HCT116 (cell line): ENCODE results near the gene C1orf167. TPM values are rescaled to one million over a fixed set of nuclear protein-coding genes. Genes with fewer than 3 reads are reported as not detected.

Source experiments
- ATAC-seq: fragments of 200-7000 bp; cut with Tn5 transposase; 2 replicates; pipeline ENCODE4 v1.9.1; 2020; ENCODE audit warnings: mild to moderate bottlenecking, moderate library complexity
- BruUV-seq: library from RNA; stranded (reverse); fragments of 400-500 nt; replicated peaks from 2 replicates; lab custom pipeline; 2021; lab: Mats Ljungman, UMichigan
- CTCF ChIA-PET: fragments of 300-600 bp; sonication (Branson Sonifier 250); formaldehyde crosslinking; loops from one replicate; lab custom pipeline; 2021; ENCODE audit warnings: antibody characterized with exemption; lab: Charles Lee
- POLR2A ChIA-PET: fragments of 300-600, 350-600 bp; sonication (Branson Sonifier 250); formaldehyde crosslinking; loops from one replicate; lab custom pipeline; 2021; ENCODE audit warnings: antibody characterized with exemption; lab: Charles Lee
- RAD21 ChIA-PET, 2 experiments: fragments of 300-600 bp; sonication (Branson Sonifier 250); formaldehyde crosslinking; loops; one replicate each; lab custom pipeline; 2023; ENCODE audit warnings: low total read pairs in 2 of 2; ENCODE audit not compliant: uncharacterized antibody in 2 of 2, unreplicated experiment in 2 of 2, low non-redundant PET in 1 of 2; lab: Charles Lee
- DNase-seq: peaks from one replicate; pipeline ENCODE4 v3.0.0-alpha.2; 2010; ENCODE audit warnings: low read depth, low spot score
- H2AFZ ChIP-seq: fragments of 200-600 bp; shearing (Covaris generic), sonication (generic); 2 replicates; pipeline ENCODE4 v1.6.1; 2017; ENCODE audit warnings: low read depth, mixed run types, mixed read lengths, antibody characterized with exemption, low read length; ENCODE audit not compliant: poor library complexity, severe bottlenecking
- H3K27ac ChIP-seq: 2 replicates; pipeline ENCODE4 v1.5.1; 2012; ENCODE audit warnings: low read depth, low read length
- H3K27me3 ChIP-seq: fragments of 200-600 bp; sonication (generic); 2 replicates; pipeline ENCODE4 v1.6.1; 2016; ENCODE audit warnings: mixed run types, low read length, mixed read lengths; ENCODE audit not compliant: insufficient read depth
- H3K36me3 ChIP-seq, 2 experiments: fragments of 200-500 bp in 1 of 2; fragments of 200-600 bp in 1 of 2; sonication (Bioruptor generic) in 1 of 2; sonication (generic) in 1 of 2; 2 replicates each; pipeline versions ENCODE4 v1.5.1 to v1.6.1; 2014 to 2016; ENCODE audit warnings: low read length in 2 of 2, inconsistent platforms in 1 of 2, mixed read lengths in 1 of 2, mixed run types in 1 of 2; ENCODE audit not compliant: insufficient read depth in 2 of 2, control insufficient read depth in 1 of 2
- H3K4me1 ChIP-seq, 2 experiments: fragments of 200-600 bp in 1 of 2; sonication (generic) in 1 of 2; 2 replicates each; pipeline versions ENCODE4 v1.5.1 to v1.6.1; 2012 to 2017; ENCODE audit warnings: low read length in 2 of 2, inconsistent platforms in 1 of 2, mild to moderate bottlenecking in 1 of 2, mixed read lengths in 1 of 2, mixed run types in 1 of 2, moderate library complexity in 1 of 2; ENCODE audit not compliant: insufficient read depth in 2 of 2, control insufficient read depth in 1 of 2
- H3K4me2 ChIP-seq: fragments of 200-600 bp; sonication (generic); 2 replicates; pipeline ENCODE4 v1.6.1; 2017; ENCODE audit warnings: mixed run types, low read length, mixed read lengths
- H3K4me3 ChIP-seq, 2 experiments: fragments of 200-600 bp in 1 of 2; sonication (generic) in 1 of 2; replicated peaks in 1 of 2; 2 replicates each; pipeline ENCODE4 v1.5.1; 2011 to 2016; ENCODE audit warnings: low read length in 2 of 2, control low read depth in 1 of 2, low read depth in 1 of 2, mild to moderate bottlenecking in 1 of 2, mixed read lengths in 1 of 2, mixed run types in 1 of 2
- H3K79me2 ChIP-seq: fragments of 200-600 bp; sonication (generic); 2 replicates; pipeline ENCODE4 v1.6.1; 2017; ENCODE audit warnings: mild to moderate bottlenecking, mixed run types, low read length, moderate library complexity, mixed read lengths; ENCODE audit not compliant: insufficient read depth
- H3K9ac ChIP-seq: fragments of 200-600 bp; sonication (generic); 2 replicates; pipeline ENCODE4 v1.6.1; 2016; ENCODE audit warnings: low read length, mixed read lengths
- H3K9me2 ChIP-seq: fragments of 200-600 bp; sonication (generic), shearing (Covaris generic); 2 replicates; pipeline ENCODE4 v1.6.1; 2017; ENCODE audit warnings: mixed run types, mild to moderate bottlenecking, moderate library complexity; ENCODE audit not compliant: insufficient read depth
- H3K9me3 ChIP-seq, 2 experiments: fragments of 200-500 bp in 1 of 2; fragments of 200-600 bp in 1 of 2; sonication (Bioruptor generic) in 1 of 2; sonication (generic) in 1 of 2; 2 replicates each; pipeline ENCODE4 v1.6.1; 2014 to 2017; ENCODE audit warnings: low read length in 2 of 2, mixed read lengths in 2 of 2, inconsistent platforms in 1 of 2, low read depth in 1 of 2, mild to moderate bottlenecking in 1 of 2, mixed run types in 1 of 2, moderate library complexity in 1 of 2; ENCODE audit not compliant: control insufficient read depth in 1 of 2, insufficient read depth in 1 of 2
- H4K20me1 ChIP-seq: fragments of 200-600 bp; sonication (generic), shearing (Covaris generic); 2 replicates; pipeline ENCODE4 v1.6.1; 2017; ENCODE audit warnings: mixed run types, mild to moderate bottlenecking, moderate library complexity; ENCODE audit not compliant: insufficient read depth
- FOSL1 ChIP-seq: IDR thresholded peaks from 2 replicates; pipeline ENCODE4 v1.6.1; 2012; ENCODE audit warnings: low read depth
- POLR2AphosphoS5 ChIP-seq: IDR thresholded peaks from 2 replicates; pipeline ENCODE4 v1.6.1; 2011; ENCODE audit warnings: mild to moderate bottlenecking, low read depth, low read length, moderate library complexity
- RAD21 ChIP-seq: IDR thresholded peaks from 2 replicates; pipeline ENCODE4 v1.6.1; 2012; ENCODE audit warnings: low read depth, mild to moderate bottlenecking
- SP1 ChIP-seq: IDR thresholded peaks from 2 replicates; pipeline ENCODE4 v1.6.1; 2012; ENCODE audit warnings: low read depth
- intact Hi-C: fragments of 100-400 bp; cut with micrococcal nuclease; formaldehyde crosslinking; loops from 2 replicates; pipeline ENCODE4 v1.10.0; 2022
- total RNA-seq: library from RNA; stranded (reverse); gene quantifications from one replicate; pipeline ENCODE4 v1.2.1, GENCODE V29; 2021; ENCODE audit not compliant: unreplicated experiment

Gene C1orf167
- total RNA-seq, 1 experiment from 2014 or later = 0.12 TPM

- TSS peak; percentile 69 for BruUV-seq
- DNase-seq = peak; percentile 72
- H3K9me2 ChIP-seq = no peaks in the 10 kb centered on the region
- no peak overlapping the region for H2AFZ ChIP-seq
- H4K20me1 ChIP-seq = no peaks in the 10 kb centered on the region
- peak; percentile 86 for ATAC-seq
- ChIA-PET RAD21 (no interaction called here), POLR2A (interaction anchor here (1.1 to 1.2 kb wide), 2 partner anchors 15 to 117 kb away, joined by 5 to 6 read pairs; partner anchors contain the start of genes CLCN6 and MTHFR), CTCF (no interaction called here)
- H3K9ac ChIP-seq = peak overlapping the region; percentile 50; the same call in 1 of the 2 replicates
- H3K4me3 ChIP-seq = peak overlapping the region in 1 of 2 experiments; percentile 3; a peak in 1 of 4 replicates
- peaks cover 34 to 71% of the 10 kb centered on the region in 2 experiments for H3K4me1 ChIP-seq
- H3K9me3 ChIP-seq = no peaks in the 10 kb centered on the region
- intact Hi-C loops = no loop called here
- no peaks in the 10 kb centered on the region for H3K27me3 ChIP-seq
- no peaks in the 10 kb centered on the region for H3K79me2 ChIP-seq
- H3K27ac ChIP-seq = peak overlapping the region; percentile 37; the same call in 1 of the 2 replicates
- no peaks in the 10 kb centered on the region for H3K36me3 ChIP-seq
- peak; percentile 76 for TF ChIP-seq POLR2AphosphoS5
- TF ChIP-seq FOSL1 = no peak
- peak overlapping the region; percentile 71 for H3K4me2 ChIP-seq
Measured at GRCh38 chr1:11790880-11791715, 29.1 kb downstream of the C1orf167 start.

- Histone ChIP-seq H3K9ac (no peak overlapping the region), H3K4me1 (peaks cover 32 to 67% of the 10 kb centered on the region in 2 experiments), H3K4me2 (no peak overlapping the region), H3K4me3 (no peak overlapping the region), H2AFZ (no peak overlapping the region), H4K20me1 (no peaks in the 10 kb centered on the region), H3K27me3 (no peaks in the 10 kb centered on the region), H3K79me2 (no peaks in the 10 kb centered on the region), H3K9me3 (no peaks in the 10 kb centered on the region), H3K27ac (no peak overlapping the region; the same call in 1 of the 2 replicates), H3K9me2 (no peaks in the 10 kb centered on the region), H3K36me3 (no peaks in the 10 kb centered on the region)
- ChIA-PET CTCF (no interaction called here), POLR2A (no interaction called here), RAD21 (no interaction called here)
- no peak for TF ChIP-seq SP1
- no peak for TF ChIP-seq RAD21
- intact Hi-C loops = no loop called here
- DNase-seq (no peak), ATAC-seq (no peak)
- no TSS peak for BruUV-seq
Measured at GRCh38 chr1:11792106-11792505, 30.1 kb downstream of the C1orf167 start.
